ENCODE data around the gene SPANXB1.
"Not testable (repeated sequence)": the region's sequence is repeated elsewhere in the genome, so short reads cannot be mapped to it uniquely, and the experiment has no call there.

DNA sequence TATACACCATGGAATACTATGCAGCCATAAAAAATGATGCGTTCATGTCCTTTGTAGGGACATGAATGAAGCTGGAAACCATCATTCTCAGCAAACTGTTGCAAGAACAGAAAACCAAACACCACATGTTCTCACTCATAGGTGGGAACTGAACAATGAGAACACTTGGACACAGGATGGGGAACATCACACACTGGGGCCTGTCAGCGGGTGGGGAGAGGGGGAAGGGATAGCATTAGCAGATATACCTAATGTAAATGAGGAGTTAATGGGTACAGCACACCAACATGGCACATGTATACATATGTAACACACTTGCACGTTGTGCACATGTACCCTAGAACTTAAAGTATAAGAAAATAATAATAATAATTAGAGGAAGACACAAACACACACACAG is 47.5 kb downstream of the SPANXB1 start:
- TF ChIP-seq POLR2A (IDR thresholded peaks at IDR 0.05), result not testable (repeated sequence)
- TF ChIP-seq, protein P1, sequence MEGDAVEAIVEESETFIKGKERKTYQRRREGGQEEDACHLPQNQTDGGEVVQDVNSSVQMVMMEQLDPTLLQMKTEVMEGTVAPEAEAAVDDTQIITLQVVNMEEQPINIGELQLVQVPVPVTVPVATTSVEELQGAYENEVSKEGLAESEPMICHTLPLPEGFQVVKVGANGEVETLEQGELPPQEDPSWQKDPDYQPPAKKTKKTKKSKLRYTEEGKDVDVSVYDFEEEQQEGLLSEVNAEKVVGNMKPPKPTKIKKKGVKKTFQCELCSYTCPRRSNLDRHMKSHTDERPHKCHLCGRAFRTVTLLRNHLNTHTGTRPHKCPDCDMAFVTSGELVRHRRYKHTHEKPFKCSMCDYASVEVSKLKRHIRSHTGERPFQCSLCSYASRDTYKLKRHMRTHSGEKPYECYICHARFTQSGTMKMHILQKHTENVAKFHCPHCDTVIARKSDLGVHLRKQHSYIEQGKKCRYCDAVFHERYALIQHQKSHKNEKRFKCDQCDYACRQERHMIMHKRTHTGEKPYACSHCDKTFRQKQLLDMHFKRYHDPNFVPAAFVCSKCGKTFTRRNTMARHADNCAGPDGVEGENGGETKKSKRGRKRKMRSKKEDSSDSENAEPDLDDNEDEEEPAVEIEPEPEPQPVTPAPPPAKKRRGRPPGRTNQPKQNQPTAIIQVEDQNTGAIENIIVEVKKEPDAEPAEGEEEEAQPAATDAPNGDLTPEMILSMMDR (IDR thresholded peaks at IDR 0.05), result not testable (repeated sequence)
